Lower lobe of right lung (tissue), 2 donors: ENCODE results near the gene TENM3. TPM values are rescaled to one million over a fixed set of nuclear protein-coding genes. Genes with fewer than 3 reads are reported as not detected.

Source experiments
- ATAC-seq, 2 donors: fragments of 200-7000 bp; cut with Tn5 transposase; one replicate each; pipeline ENCODE4 v1.9.1; 2020 to 2022; ENCODE audit warnings: mild to moderate bottlenecking in 2 of 2, moderate library complexity in 2 of 2
- DNase-seq: peaks from one replicate; pipeline ENCODE4 v3.0.0-alpha.2; 2020
- H3K27ac ChIP-seq: fragments of 200-600 bp; one replicate; pipeline ENCODE4 v1.8.0; 2022
- H3K27me3 ChIP-seq: fragments of 200-600 bp; one replicate; pipeline ENCODE4 v1.8.0; 2022; ENCODE audit warnings: low read depth
- H3K36me3 ChIP-seq: fragments of 200-600 bp; one replicate; pipeline ENCODE4 v1.8.0; 2022; ENCODE audit warnings: mild to moderate bottlenecking
- H3K4me1 ChIP-seq: fragments of 200-600 bp; one replicate; pipeline ENCODE4 v1.8.0; 2022
- H3K4me3 ChIP-seq: fragments of 200-600 bp; one replicate; pipeline ENCODE4 v1.8.0; 2022; ENCODE audit warnings: mild to moderate bottlenecking
- H3K9me3 ChIP-seq: fragments of 200-600 bp; one replicate; pipeline ENCODE4 v1.8.0; 2022
- intact Hi-C: fragments of 100-400 bp; cut with DNase I; formaldehyde crosslinking; loops from one replicate; pipeline ENCODE4 v1.11.0; 2022
- total RNA-seq: library from RNA; stranded (reverse); fragmentation: NEBNext Ultra II Directional; extraction: Animal tissue kit (Norgen Biotek cat#: 25700); gene quantifications from one replicate; pipeline ENCODE4 v1.2.1, GENCODE V29; 2021
- TF ChIP-seq, protein P1 (sequence below): fragments of 200-600 bp; IDR thresholded peaks from one replicate; pipeline ENCODE4 v1.8.0; 2022; ENCODE audit warnings: antibody characterized with exemption, mild to moderate bottlenecking
- donor health status: DM: no; HTN: yes; CAD: no; lungs with severe emphysema.

Gene TENM3
- total RNA-seq, 1 donor from 2014 or later, result 1.9 TPM

DNA sequence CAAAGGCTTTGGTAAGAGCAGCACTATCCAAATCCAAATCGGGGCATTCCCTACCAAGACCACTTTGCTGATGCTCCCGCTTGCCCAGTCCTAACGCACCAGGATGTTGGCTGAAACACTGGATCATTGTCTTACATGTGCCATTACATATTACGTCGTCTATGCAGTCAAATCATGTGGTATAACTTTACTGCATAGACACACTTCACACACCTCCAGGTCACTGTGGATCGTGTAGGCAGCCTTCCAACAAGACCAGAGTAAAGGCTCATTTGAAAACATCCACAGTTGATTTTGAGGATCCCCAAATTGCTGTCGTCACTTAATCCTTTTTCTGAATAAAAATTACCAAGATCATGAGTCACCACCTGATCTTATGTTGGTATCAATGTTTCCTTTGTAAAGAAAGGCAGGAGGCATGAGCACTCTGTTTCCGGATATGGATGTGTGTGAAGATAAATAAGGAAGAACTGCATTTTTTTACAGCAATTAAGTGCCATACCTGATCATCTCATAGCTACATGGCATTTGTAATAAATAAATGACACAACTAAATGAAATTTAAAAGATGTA, 18.5 kb downstream of the TENM3 start:
- ATAC-seq, result no peak
- no peaks in the 10 kb centered on the region for H3K9me3 ChIP-seq
- H3K27me3 ChIP-seq, result no peaks in the 10 kb centered on the region
- intact Hi-C loops, result no loop called here
- H3K36me3 ChIP-seq, result no peaks in the 10 kb centered on the region
- no peak overlapping the region for H3K27ac ChIP-seq
- no peaks in the 10 kb centered on the region for H3K4me1 ChIP-seq
- TF ChIP-seq, protein P1, sequence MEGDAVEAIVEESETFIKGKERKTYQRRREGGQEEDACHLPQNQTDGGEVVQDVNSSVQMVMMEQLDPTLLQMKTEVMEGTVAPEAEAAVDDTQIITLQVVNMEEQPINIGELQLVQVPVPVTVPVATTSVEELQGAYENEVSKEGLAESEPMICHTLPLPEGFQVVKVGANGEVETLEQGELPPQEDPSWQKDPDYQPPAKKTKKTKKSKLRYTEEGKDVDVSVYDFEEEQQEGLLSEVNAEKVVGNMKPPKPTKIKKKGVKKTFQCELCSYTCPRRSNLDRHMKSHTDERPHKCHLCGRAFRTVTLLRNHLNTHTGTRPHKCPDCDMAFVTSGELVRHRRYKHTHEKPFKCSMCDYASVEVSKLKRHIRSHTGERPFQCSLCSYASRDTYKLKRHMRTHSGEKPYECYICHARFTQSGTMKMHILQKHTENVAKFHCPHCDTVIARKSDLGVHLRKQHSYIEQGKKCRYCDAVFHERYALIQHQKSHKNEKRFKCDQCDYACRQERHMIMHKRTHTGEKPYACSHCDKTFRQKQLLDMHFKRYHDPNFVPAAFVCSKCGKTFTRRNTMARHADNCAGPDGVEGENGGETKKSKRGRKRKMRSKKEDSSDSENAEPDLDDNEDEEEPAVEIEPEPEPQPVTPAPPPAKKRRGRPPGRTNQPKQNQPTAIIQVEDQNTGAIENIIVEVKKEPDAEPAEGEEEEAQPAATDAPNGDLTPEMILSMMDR, result no peak
- no peak overlapping the region for H3K4me3 ChIP-seq
- DNase-seq, result no peak

DNA sequence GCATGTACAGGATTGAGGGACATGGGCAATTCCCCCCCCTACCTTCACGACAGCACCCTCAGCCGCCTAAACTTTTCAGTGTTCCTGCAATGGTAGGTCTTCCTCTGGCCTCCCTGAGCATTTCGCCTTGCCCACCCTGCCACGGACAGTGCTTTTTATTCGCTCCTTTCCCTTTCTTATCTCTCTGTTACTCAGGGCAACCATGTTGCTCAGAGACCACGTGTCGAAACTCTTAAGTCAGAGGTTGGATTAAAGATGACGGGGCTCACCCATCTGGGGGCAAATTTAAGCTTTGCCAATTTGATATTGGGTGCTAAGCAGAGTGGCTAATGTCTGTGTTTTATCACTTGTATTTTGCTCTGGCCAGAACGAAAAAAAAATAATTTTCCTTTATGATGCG, 20.4 kb downstream of the TENM3 start:
- Histone ChIP-seq H3K27me3 (no peaks in the 10 kb centered on the region), H3K9me3 (no peaks in the 10 kb centered on the region), H3K36me3 (no peaks in the 10 kb centered on the region), H3K4me1 (no peaks in the 10 kb centered on the region), H3K4me3 (no peak overlapping the region), H3K27ac (no peak overlapping the region)
- no peak for ATAC-seq
- TF ChIP-seq, protein P1, result no peak
- intact Hi-C loops, result no loop called here
- no peak for DNase-seq

GRCh38 chr4:182264139-182264752, 21.0 kb downstream of the TENM3 start:
- Histone ChIP-seq H3K4me3 (no peak overlapping the region), H3K27me3 (no peaks in the 10 kb centered on the region), H3K27ac (no peak overlapping the region), H3K36me3 (no peaks in the 10 kb centered on the region), H3K4me1 (no peaks in the 10 kb centered on the region), H3K9me3 (no peaks in the 10 kb centered on the region)
- TF ChIP-seq, protein P1, result no peak
- no peak for ATAC-seq
- DNase-seq, result no peak
- intact Hi-C loops, result no loop called here

DNA sequence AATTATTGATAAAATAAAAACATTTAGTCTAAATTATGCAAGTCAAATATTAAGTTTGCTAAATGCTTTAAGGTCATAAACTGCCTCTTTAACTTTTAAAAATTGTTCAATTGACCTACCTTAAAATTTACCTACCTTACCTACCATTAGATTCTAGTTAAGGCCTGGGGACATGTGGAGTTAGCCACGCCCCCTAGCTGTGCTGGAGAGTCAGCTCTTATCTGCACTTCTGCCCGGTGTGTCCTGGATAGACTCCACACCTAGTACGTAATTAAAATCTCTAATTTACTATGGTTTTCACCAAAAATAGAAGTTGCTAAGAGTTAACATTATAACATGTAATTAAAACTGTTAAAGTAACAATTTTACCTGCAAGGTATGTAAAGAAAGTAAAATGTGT, 22.7 kb downstream of the TENM3 start:
- no peaks in the 10 kb centered on the region for H3K9me3 ChIP-seq
- H3K4me3 ChIP-seq, result no peak overlapping the region
- H3K4me1 ChIP-seq, result no peaks in the 10 kb centered on the region
- intact Hi-C loops, result no loop called here
- no peaks in the 10 kb centered on the region for H3K36me3 ChIP-seq
- ATAC-seq (no peak), DNase-seq (no peak)
- no peak overlapping the region for H3K27ac ChIP-seq
- H3K27me3 ChIP-seq, result no peaks in the 10 kb centered on the region
- TF ChIP-seq, protein P1, result no peak

DNA sequence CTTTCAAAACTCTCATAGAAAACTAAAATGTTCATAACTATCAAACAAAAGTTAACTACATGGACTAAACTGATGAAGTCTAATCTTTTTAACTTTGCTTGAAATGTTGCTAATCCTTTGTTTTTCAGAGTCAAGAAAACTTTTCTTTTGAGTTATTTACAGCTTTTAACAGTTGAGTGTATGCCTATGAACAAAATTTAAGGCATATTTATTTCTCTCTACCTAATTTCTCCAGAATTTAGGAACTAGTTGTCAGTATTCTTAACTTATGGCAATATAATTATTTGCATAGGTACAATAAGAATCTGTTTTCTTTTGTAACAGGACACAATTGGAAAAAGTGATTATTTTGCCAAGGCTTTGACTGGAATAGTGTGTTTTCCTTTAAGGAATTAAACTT, 23.8 kb downstream of the TENM3 start:
- intact Hi-C loops, result no loop called here

More for the DNA sequence above, 23.8 kb downstream of the TENM3 start:
- H3K27ac ChIP-seq, result no peak overlapping the region
- H3K4me1 ChIP-seq, result no peaks in the 10 kb centered on the region
- TF ChIP-seq, protein P1, result no peak
- DNase-seq (no peak), ATAC-seq (no peak)
- no peak overlapping the region for H3K4me3 ChIP-seq
- H3K9me3 ChIP-seq, result no peaks in the 10 kb centered on the region
- no peaks in the 10 kb centered on the region for H3K36me3 ChIP-seq
- H3K27me3 ChIP-seq, result no peaks in the 10 kb centered on the region
